Activated CD8-positive, alpha-beta T cell treated with anti-CD3 and anti-CD28 coated beads, Interleukin-2, amount 10 ng/mL, durations not matched to agents 7 days and 5 days (primary cell): Measurements from ENCODE around the gene GSK3B. TPM values are rescaled to one million over a fixed set of nuclear protein-coding genes. Genes with fewer than 3 reads are reported as not detected.
A peak's percentile ranks its signal among the peaks of the same experiment; 100 is the strongest.

ENCODE experiments used
- ATAC-seq: fragments of 150-1000 bp; cut with Tn5 transposase; one replicate; pipeline ENCODE4 v1.10.0; 2021; ENCODE audit warnings: moderate library complexity
- CTCF ChIA-PET: fragments of 350-600 bp; sonication (Branson Sonifier 250); formaldehyde crosslinking; loops from one replicate; lab custom pipeline; 2021; ENCODE audit warnings: antibody characterized with exemption; lab: Charles Lee
- POLR2A ChIA-PET: fragments of 350-600 bp; sonication (Branson Sonifier 250); formaldehyde crosslinking; loops from one replicate; lab custom pipeline; 2021; ENCODE audit warnings: antibody characterized with exemption; lab: Charles Lee
- DNase-seq: peaks from one replicate; pipeline ENCODE4 v3.0.0-alpha.2; 2020
- H3K27ac Mint-ChIP-seq: one replicate; pipeline ENCODE4 v1.8.0; 2021; ENCODE audit warnings: mild to moderate bottlenecking, mixed read lengths
- H3K27me3 Mint-ChIP-seq: one replicate; pipeline ENCODE4 v1.8.0; 2021; ENCODE audit warnings: low read depth, mixed read lengths
- H3K36me3 Mint-ChIP-seq: one replicate; pipeline ENCODE4 v1.8.0; 2021; ENCODE audit warnings: low read depth, mixed read lengths
- H3K4me1 Mint-ChIP-seq: one replicate; pipeline ENCODE4 v1.8.0; 2021; ENCODE audit warnings: low read depth, mixed read lengths
- H3K4me3 Mint-ChIP-seq: one replicate; pipeline ENCODE4 v1.8.0; 2021; ENCODE audit warnings: mild to moderate bottlenecking, mixed read lengths
- H3K9me3 Mint-ChIP-seq: one replicate; pipeline ENCODE4 v1.8.0; 2022; ENCODE audit warnings: mixed read lengths; ENCODE audit not compliant: insufficient read depth
- total RNA-seq, 2 experiments: library from RNA; stranded (reverse); gene quantifications; one replicate each; pipeline ENCODE4 v1.2.3, GENCODE V29; 2021

Gene GSK3B
- total RNA-seq, 2 experiments from 2014 or later: 40.0 to 43.0 TPM

DNA sequence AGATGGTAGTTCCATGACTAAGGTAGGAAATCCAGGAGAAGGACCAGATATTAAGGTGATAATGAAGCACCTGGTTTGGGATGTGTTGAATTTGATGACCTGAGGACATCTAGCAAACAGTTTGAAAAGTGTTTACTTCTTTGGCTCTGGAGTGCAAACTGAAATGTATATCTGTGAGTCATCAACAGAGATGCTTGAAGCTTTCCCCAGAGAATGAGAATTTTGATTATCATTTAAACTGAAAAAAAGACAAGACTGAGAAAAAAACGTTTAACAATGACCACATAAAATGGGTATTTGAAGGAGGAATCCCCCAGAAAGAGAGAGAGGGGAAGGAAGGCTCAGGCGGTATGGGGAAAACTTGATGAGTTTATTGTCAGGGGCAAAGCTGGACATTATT, 20.7 kb upstream of the GSK3B start:
- no peak overlapping the region for H3K27ac Mint-ChIP-seq
- CTCF ChIA-PET: no interaction called here
- no peak for ATAC-seq

DNA sequence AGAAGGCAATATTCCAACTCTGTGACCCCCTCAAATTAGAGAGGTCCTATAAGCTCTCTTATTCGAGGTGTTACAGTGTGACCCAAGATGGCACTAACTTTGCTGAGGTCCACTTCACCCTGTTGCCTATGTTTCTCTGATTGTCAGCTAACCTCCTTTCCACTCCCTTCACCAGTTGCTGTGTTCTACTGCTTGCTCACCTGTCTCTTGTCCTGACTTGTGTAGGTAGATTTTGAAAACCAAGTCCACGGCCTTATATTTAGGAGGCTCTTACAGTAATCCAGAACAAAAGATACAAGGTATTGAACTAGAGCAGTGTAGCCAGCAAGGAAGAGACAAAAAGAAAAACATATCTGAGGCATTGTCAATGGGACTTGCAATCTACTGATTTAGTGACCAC, 20.1 kb upstream of the GSK3B start:
- POLR2A ChIA-PET: interaction anchor here (1.7 kb wide), 1 partner anchor 19 kb away, joined by 6 read pairs; no protein-coding TSS in a partner anchor
- no peak for DNase-seq
- ATAC-seq: no peak
- Mint-ChIP-seq H3K27ac (no peak overlapping the region), H3K4me1 (no peaks in the 10 kb centered on the region), H3K4me3 (no peak overlapping the region), H3K36me3 (no peaks in the 10 kb centered on the region), H3K27me3 (peaks cover 8% of the 10 kb centered on the region), H3K9me3 (no peaks in the 10 kb centered on the region)
- CTCF ChIA-PET: no interaction called here

More for the DNA sequence above, 20.7 kb upstream of the GSK3B start:
- Mint-ChIP-seq H3K4me3 (no peak overlapping the region), H3K9me3 (no peaks in the 10 kb centered on the region), H3K27me3 (peaks cover 9% of the 10 kb centered on the region), H3K36me3 (no peaks in the 10 kb centered on the region), H3K4me1 (no peaks in the 10 kb centered on the region)
- POLR2A ChIA-PET: no interaction called here
- no peak for DNase-seq

DNA sequence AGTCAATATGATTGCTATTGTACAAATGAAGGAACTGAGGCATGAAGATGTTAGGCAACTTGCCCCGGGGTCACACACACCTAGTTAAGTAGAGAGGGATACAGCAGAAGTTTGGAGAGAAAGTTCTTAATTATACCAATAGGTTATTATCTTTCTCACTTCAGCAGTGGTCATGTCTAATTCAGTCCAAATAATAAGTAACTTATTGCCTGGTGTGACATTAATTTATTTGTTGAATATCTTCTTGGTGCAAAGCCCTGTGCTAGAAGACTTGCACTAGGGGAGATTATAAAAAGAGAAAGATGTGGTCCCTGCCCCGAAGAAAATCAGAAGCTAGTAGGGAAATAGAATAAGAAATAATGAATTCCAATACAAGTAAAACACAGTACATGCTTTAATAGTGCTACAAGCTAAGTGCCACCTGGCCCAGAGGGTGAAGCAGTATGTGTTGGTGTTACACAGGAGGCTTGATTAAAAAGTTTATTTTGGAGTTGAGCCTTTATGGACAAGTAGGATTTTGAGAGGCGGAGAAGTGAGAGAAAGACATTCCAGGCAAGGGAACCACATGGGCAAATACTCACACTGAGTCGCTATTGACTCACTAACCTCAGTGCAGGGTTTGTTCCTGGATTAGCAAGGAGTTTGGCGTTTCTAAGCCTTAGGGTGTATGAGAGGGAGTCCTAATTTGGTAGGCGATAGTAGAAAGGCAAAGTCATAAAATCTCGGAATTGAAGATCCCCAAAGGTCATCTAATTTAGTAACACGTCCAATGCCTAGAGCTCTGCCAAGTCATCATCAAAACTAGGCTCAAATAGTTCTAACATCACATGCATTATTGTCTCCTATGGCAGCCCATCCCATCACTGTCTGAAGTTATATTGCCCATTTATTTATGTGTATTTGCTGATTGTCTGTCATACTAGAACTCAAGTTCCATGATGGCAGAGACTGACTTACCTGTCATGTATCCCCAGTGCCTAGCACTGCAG, 19.2 kb upstream of the GSK3B start:
- H3K4me3 Mint-ChIP-seq: no peak overlapping the region
- ATAC-seq: no peak
- H3K9me3 Mint-ChIP-seq: no peaks in the 10 kb centered on the region
- H3K36me3 Mint-ChIP-seq: no peaks in the 10 kb centered on the region
- H3K27me3 Mint-ChIP-seq: peaks cover 8% of the 10 kb centered on the region
- no peak for DNase-seq
- H3K4me1 Mint-ChIP-seq: no peaks in the 10 kb centered on the region
- no peak overlapping the region for H3K27ac Mint-ChIP-seq
- ChIA-PET POLR2A (interaction anchor here (1.7 kb wide), 1 partner anchor 18 kb away, joined by 6 read pairs; no protein-coding TSS in a partner anchor), CTCF (no interaction called here)

DNA sequence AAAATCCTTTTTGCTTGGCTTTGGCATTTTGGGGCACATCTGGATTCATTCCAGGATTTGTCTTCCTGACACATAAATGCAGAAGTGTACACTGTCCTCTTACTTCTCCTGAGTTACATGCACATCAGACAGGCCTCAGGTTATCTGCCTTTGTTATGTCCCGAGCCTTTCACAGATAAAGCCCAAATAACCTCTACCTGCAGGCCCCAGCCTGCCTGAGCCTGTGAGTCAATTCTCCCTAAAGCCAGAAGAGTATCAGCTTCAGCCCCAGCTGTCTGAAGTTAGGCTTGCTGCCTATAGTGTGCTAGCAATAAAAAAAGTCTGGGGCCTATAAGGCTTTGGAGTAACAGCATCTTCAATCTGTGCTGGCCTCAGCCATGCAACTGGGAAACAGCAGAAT, 17.7 kb upstream of the GSK3B start:
- ChIA-PET POLR2A (no interaction called here), CTCF (no interaction called here)
- H3K4me1 Mint-ChIP-seq: no peaks in the 10 kb centered on the region
- peaks cover 8% of the 10 kb centered on the region for H3K27me3 Mint-ChIP-seq
- DNase-seq: no peak
- H3K9me3 Mint-ChIP-seq: no peaks in the 10 kb centered on the region
- no peak for ATAC-seq
- H3K36me3 Mint-ChIP-seq: no peaks in the 10 kb centered on the region
- H3K27ac Mint-ChIP-seq: no peak overlapping the region
- no peak overlapping the region for H3K4me3 Mint-ChIP-seq

DNA sequence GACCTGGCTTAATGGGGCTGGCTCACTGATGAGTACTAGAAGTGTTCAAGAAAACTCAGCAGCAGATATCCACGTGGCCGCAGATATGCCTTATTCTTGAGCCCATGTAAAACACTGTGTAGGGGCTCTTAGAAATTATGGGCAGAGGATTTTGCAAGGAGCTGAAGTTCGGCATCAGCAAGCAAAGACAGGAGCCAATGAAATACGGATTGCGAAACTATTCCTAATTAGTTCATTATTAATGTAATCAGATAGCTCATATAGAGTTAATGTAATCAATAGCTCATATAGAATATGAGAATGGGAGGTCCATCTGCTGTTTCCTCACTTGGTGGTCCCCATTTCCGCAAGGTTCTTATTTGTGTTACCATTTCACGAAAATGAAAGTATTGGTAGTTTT, 9.0 kb upstream of the GSK3B start:
- H3K36me3 Mint-ChIP-seq: peaks cover 22% of the 10 kb centered on the region
- DNase-seq (no peak), ATAC-seq (no peak)
- POLR2A ChIA-PET: no interaction called here
- no peak overlapping the region for H3K4me3 Mint-ChIP-seq
- H3K9me3 Mint-ChIP-seq: no peaks in the 10 kb centered on the region
- no peak overlapping the region for H3K27ac Mint-ChIP-seq
- peaks cover 12% of the 10 kb centered on the region for H3K4me1 Mint-ChIP-seq
- no peaks in the 10 kb centered on the region for H3K27me3 Mint-ChIP-seq
- CTCF ChIA-PET: no interaction called here

DNA sequence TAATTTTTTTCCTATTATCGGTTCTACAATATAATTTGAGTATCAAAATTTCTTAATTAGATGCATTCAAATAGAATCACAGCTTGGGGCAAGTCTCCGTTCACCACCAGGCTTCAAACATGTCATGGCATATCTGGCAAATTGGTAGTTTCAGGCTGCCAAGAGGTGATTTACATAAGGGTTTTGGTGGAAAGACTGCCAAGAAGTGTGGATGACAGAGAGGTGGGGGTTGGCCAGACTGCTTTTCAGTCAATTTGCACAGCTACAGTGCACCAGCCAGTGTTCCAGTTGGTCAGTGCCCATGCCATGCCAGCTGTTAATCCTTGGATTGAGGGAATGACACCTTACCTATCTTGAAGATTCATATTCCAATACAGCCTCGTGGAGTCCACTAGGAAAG, 8.4 kb upstream of the GSK3B start:
- no peaks in the 10 kb centered on the region for H3K27me3 Mint-ChIP-seq
- DNase-seq (no peak), ATAC-seq (no peak)
- H3K27ac Mint-ChIP-seq: no peak overlapping the region
- H3K4me1 Mint-ChIP-seq: peaks cover 14% of the 10 kb centered on the region
- ChIA-PET CTCF (no interaction called here), POLR2A (no interaction called here)
- H3K36me3 Mint-ChIP-seq: peaks cover 22% of the 10 kb centered on the region
- no peak overlapping the region for H3K4me3 Mint-ChIP-seq
- no peaks in the 10 kb centered on the region for H3K9me3 Mint-ChIP-seq

DNA sequence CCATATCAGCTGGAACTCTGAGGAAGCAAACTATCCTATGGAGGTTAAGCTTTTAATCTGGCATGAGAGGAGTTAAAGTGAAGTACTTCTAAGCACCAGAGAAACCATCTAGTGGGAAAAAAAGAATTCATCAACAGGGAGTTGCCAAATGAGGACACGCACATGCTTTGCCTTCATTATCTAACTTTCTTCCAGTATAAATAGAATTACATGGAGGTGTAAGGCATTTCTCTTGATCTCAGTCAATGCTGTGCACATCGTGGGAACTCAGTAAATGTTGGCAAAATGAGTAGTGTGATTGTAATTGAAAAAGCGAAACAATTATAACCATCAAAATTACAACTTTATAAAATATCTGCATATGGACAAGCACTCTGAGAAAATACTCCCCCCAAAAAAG, 8.0 kb upstream of the GSK3B start:
- ATAC-seq: no peak
- peaks cover 24% of the 10 kb centered on the region for H3K36me3 Mint-ChIP-seq
- no peak overlapping the region for H3K4me3 Mint-ChIP-seq
- H3K27ac Mint-ChIP-seq: no peak overlapping the region
- no peaks in the 10 kb centered on the region for H3K9me3 Mint-ChIP-seq
- peaks cover 16% of the 10 kb centered on the region for H3K4me1 Mint-ChIP-seq
- H3K27me3 Mint-ChIP-seq: no peaks in the 10 kb centered on the region
- ChIA-PET CTCF (no interaction called here), POLR2A (no interaction called here)
- DNase-seq: no peak

DNA sequence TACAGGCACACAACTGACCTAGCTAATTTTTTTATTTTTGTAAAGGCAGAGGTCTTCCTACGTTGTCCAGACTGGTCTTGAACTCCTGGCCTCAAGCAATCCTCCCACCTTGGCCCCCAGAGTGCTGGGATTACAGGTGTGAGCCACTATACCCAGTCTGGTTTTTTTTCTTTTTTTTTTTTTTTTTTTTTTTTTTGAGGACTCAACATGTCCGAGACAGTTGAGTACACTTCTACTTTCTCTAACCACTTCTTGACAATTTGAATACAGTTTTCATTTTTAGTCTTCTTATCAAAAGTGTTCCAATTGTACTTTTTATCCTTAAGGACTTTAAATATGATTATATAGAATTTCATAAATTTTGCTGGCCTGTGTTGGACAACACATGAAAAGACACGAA, 7.4 kb upstream of the GSK3B start:
- DNase-seq: no peak
- H3K36me3 Mint-ChIP-seq: peaks cover 27% of the 10 kb centered on the region
- ChIA-PET CTCF (no interaction called here), POLR2A (no interaction called here)
- H3K27me3 Mint-ChIP-seq: no peaks in the 10 kb centered on the region
- H3K4me3 Mint-ChIP-seq: no peak overlapping the region
- no peaks in the 10 kb centered on the region for H3K9me3 Mint-ChIP-seq
- ATAC-seq: no peak
- H3K27ac Mint-ChIP-seq: no peak overlapping the region
- H3K4me1 Mint-ChIP-seq: peaks cover 21% of the 10 kb centered on the region

DNA sequence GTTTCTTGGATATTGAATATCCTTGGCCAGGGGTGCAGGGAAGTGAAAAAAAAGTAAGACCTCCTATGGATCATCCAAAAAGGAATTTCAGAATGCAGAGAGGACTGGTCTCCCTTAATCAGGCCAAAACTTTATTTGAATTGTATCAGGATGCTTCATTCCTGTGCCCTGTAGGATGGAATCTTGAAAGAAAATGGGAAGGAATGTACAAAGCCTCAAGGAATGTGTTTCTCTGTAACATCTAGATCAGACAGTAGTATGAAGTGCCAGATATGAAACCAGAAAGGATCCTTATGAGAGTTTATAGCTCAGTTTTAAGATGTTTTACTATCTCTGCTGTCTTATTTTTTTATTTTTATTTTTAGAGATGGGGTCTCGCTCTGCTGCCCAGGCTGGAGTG, 6.5 kb upstream of the GSK3B start:
- H3K9me3 Mint-ChIP-seq: no peaks in the 10 kb centered on the region
- no peak for DNase-seq
- H3K36me3 Mint-ChIP-seq: peaks cover 31% of the 10 kb centered on the region
- peaks cover 29% of the 10 kb centered on the region for H3K4me1 Mint-ChIP-seq
- ATAC-seq: no peak
- H3K27me3 Mint-ChIP-seq: no peaks in the 10 kb centered on the region
- no peak overlapping the region for H3K4me3 Mint-ChIP-seq
- no peak overlapping the region for H3K27ac Mint-ChIP-seq
- POLR2A ChIA-PET: no interaction called here
- CTCF ChIA-PET: no interaction called here

DNA sequence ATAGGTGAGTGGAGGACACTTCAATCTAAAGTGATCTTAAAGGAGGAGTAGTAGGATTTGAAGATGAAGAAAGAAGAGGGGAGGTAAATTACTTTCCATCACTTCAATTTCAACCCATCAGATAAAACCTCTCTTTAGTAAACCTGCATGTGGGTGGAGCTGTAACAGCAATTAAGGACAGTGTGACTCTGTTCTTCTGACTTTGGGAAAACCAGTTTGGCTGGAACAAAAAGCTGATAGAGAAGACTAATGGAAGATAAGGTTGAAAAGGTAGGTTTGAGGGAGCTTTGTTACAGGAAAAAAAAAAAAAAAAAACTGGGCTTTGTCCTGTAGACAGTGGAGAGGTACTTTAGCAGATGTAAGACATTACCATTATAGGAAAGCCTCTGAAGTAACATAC, 4.5 kb upstream of the GSK3B start:
- POLR2A ChIA-PET: no interaction called here
- no peak overlapping the region for H3K4me3 Mint-ChIP-seq
- H3K27ac Mint-ChIP-seq: peak overlapping the region; percentile 22
- H3K27me3 Mint-ChIP-seq: no peaks in the 10 kb centered on the region
- no peak for DNase-seq
- ATAC-seq: no peak
- CTCF ChIA-PET: interaction anchor here (1.7 kb wide), 1 partner anchor 319 kb away, joined by 4 read pairs; no protein-coding TSS in a partner anchor
- peaks cover 31% of the 10 kb centered on the region for H3K4me1 Mint-ChIP-seq
- no peaks in the 10 kb centered on the region for H3K9me3 Mint-ChIP-seq
- H3K36me3 Mint-ChIP-seq: peaks cover 31% of the 10 kb centered on the region

DNA sequence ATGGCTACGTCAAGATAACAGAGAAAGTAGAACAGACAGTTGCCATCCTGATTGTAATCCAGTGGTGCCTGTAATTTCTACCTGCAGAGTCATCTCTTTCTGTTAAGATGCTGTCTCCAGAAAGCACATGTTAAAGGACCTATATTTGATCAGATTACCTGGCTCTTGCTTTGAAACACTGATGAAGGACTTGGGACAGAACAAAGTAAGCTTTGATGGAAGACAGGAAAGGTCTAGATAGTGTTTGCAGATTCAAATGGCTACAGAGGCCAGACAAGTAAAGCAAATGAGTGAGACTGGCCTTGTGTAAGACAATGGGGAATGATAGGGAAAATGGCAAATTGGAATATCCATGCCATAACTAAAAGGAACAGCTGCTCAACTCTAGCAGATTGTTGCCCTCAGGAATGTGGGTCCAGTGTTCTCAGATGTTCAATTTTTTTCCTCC, 1.8 kb upstream of the GSK3B start:
- POLR2A ChIA-PET: interaction anchor here (0.6 to 4.2 kb wide), 37 partner anchors 9 to 500 kb away, joined by 3 to 24 read pairs (median 4); partner anchors contain the start of genes LRRC58 and NDUFB4
- H3K4me3 Mint-ChIP-seq: no peak overlapping the region
- H3K36me3 Mint-ChIP-seq: peaks cover 25% of the 10 kb centered on the region
- H3K4me1 Mint-ChIP-seq: peaks cover 31% of the 10 kb centered on the region
- ATAC-seq (no peak), DNase-seq (no peak)
- no peaks in the 10 kb centered on the region for H3K9me3 Mint-ChIP-seq
- H3K27me3 Mint-ChIP-seq: no peaks in the 10 kb centered on the region
- H3K27ac Mint-ChIP-seq: no peak overlapping the region
- CTCF ChIA-PET: interaction anchor here (0.8 to 2.7 kb wide), 6 partner anchors 8 to 321 kb away, joined by 3 to 25 read pairs (median 6); partner anchors contain the start of gene LRRC58
